H9 (cell line): ENCODE results near the gene OR5W2. TPM values are rescaled to one million over a fixed set of nuclear protein-coding genes. Genes with fewer than 3 reads are reported as not detected.
"Not testable (repeated sequence)": the region's sequence is repeated elsewhere in the genome, so short reads cannot be mapped to it uniquely, and the experiment has no call there.

Experiments
- DNase-seq: peaks from one replicate; pipeline ENCODE4 v3.0.0-alpha.2; 2017
- H2AFZ ChIP-seq: one replicate; pipeline ENCODE4 v1.6.1; 2013; ENCODE audit warnings: mild to moderate bottlenecking, low read length, control low read depth, moderate library complexity
- H2AK5ac ChIP-seq: 2 replicates; pipeline ENCODE4 v1.6.1; 2013; ENCODE audit warnings: low read length, control low read depth, mixed read lengths; ENCODE audit not compliant: insufficient read length
- H2BK120ac ChIP-seq: one replicate; pipeline ENCODE4 v1.6.1; 2013; ENCODE audit warnings: low read depth, mild to moderate bottlenecking, low read length, control low read depth, inconsistent platforms; ENCODE audit not compliant: poor library complexity, severe bottlenecking
- H2BK12ac ChIP-seq: 2 replicates; pipeline ENCODE4 v1.6.1; 2013; ENCODE audit warnings: low read length, control low read depth, mixed read lengths, low read depth; ENCODE audit not compliant: insufficient read length
- H2BK15ac ChIP-seq: 2 replicates; pipeline ENCODE4 v1.6.1; 2013; ENCODE audit warnings: low read depth, low read length, control low read depth
- H2BK20ac ChIP-seq: one replicate; pipeline ENCODE4 v1.6.1; 2013; ENCODE audit warnings: low read depth, mild to moderate bottlenecking, low read length, control low read depth, inconsistent platforms; ENCODE audit not compliant: poor library complexity, severe bottlenecking
- H2BK5ac ChIP-seq: 2 replicates; pipeline ENCODE4 v1.6.1; 2013; ENCODE audit warnings: low read length, control low read depth, mixed read lengths; ENCODE audit not compliant: insufficient read length
- H3K14ac ChIP-seq: 2 replicates; pipeline ENCODE4 v1.6.1; 2013; ENCODE audit warnings: low read length, control low read depth; ENCODE audit not compliant: insufficient read depth
- H3K18ac ChIP-seq: 2 replicates; pipeline ENCODE4 v1.6.1; 2013; ENCODE audit warnings: low read depth, mild to moderate bottlenecking, mixed read lengths, low read length, control low read depth; ENCODE audit not compliant: insufficient read length
- H3K23ac ChIP-seq: 2 replicates; pipeline ENCODE4 v1.6.1; 2013; ENCODE audit warnings: low read length, control low read depth, mixed read lengths, low read depth; ENCODE audit not compliant: insufficient read length
- H3K23me2 ChIP-seq: 2 replicates; pipeline ENCODE4 v1.6.1; 2013; ENCODE audit warnings: low read depth, mild to moderate bottlenecking, mixed read lengths, low read length, control low read depth; ENCODE audit not compliant: insufficient read length, poor library complexity, severe bottlenecking
- H3K27ac ChIP-seq: 2 replicates; pipeline ENCODE4 v1.5.1; 2013; ENCODE audit warnings: low read length, control low read depth, mixed read lengths, low read depth; ENCODE audit not compliant: insufficient read length
- H3K27me3 ChIP-seq: 2 replicates; pipeline ENCODE4 v1.6.1; 2013; ENCODE audit warnings: low read length, control low read depth, inconsistent platforms; ENCODE audit not compliant: insufficient read depth
- H3K4ac ChIP-seq: 2 replicates; pipeline ENCODE4 v1.6.1; 2013; ENCODE audit warnings: low read depth, mild to moderate bottlenecking, control low read depth, inconsistent platforms, low read length, moderate library complexity
- H3K4me1 ChIP-seq: 2 replicates; pipeline ENCODE4 v1.6.1; 2013; ENCODE audit warnings: low read length, control low read depth, inconsistent platforms; ENCODE audit not compliant: insufficient read depth
- H3K4me2 ChIP-seq: 2 replicates; pipeline ENCODE4 v1.6.1; 2013; ENCODE audit warnings: low read length, control low read depth, mixed read lengths; ENCODE audit not compliant: insufficient read length, insufficient read depth
- H3K56ac ChIP-seq: 2 replicates; pipeline ENCODE4 v1.6.1; 2013; ENCODE audit warnings: low read depth, mild to moderate bottlenecking, mixed read lengths, low read length, control low read depth; ENCODE audit not compliant: insufficient read length
- H3K79me1 ChIP-seq: 2 replicates; pipeline ENCODE4 v1.6.1; 2013; ENCODE audit warnings: low read depth, mild to moderate bottlenecking, moderate library complexity, low read length, control low read depth, inconsistent platforms; ENCODE audit not compliant: insufficient read depth, poor library complexity, severe bottlenecking
- H3K79me2 ChIP-seq: 2 replicates; pipeline ENCODE4 v1.6.1; 2013; ENCODE audit warnings: low read length, control low read depth, inconsistent platforms; ENCODE audit not compliant: insufficient read depth
- H3K9ac ChIP-seq: 2 replicates; pipeline ENCODE4 v1.6.1; 2013; ENCODE audit warnings: low read length, control low read depth, mixed read lengths; ENCODE audit not compliant: insufficient read length; ENCODE audit errors: extremely low read depth
- H3K9me3 ChIP-seq: one replicate; pipeline ENCODE4 v1.6.1; 2013; ENCODE audit warnings: low read depth, low read length, inconsistent platforms; ENCODE audit not compliant: control insufficient read depth
- H3T11ph ChIP-seq: one replicate; pipeline ENCODE4 v1.6.1; 2013; ENCODE audit warnings: mild to moderate bottlenecking, low read length, control low read depth, inconsistent platforms
- H4K20me1 ChIP-seq: one replicate; pipeline ENCODE4 v1.6.1; 2013; ENCODE audit not compliant: control insufficient read depth, insufficient read length, insufficient read depth
- H4K5ac ChIP-seq: 2 replicates; pipeline ENCODE4 v1.6.1; 2013; ENCODE audit warnings: low read depth, mild to moderate bottlenecking, mixed read lengths, low read length, control low read depth; ENCODE audit not compliant: insufficient read length
- H4K8ac ChIP-seq: replicated peaks from 2 replicates; pipeline ENCODE4 v1.6.1; 2013; ENCODE audit warnings: low read length, control low read depth, mixed read lengths, low read depth; ENCODE audit not compliant: insufficient read length
- H4K91ac ChIP-seq: 2 replicates; pipeline ENCODE4 v1.6.1; 2013; ENCODE audit warnings: low read depth, mild to moderate bottlenecking, moderate library complexity, mixed read lengths, low read length, control low read depth; ENCODE audit not compliant: insufficient read length
- H3K27ac Mint-ChIP-seq, 3 experiments: 2 replicates in 2 of 3; 3 replicates in 1 of 3; pipeline ENCODE4 v1.8.0; 2020 to 2021; ENCODE audit warnings: mixed read lengths in 3 of 3, mild to moderate bottlenecking in 1 of 3, moderate library complexity in 1 of 3
- H3K27me3 Mint-ChIP-seq: 2 replicates; pipeline ENCODE4 v1.8.0; 2021; ENCODE audit warnings: low read depth, mild to moderate bottlenecking, moderate library complexity, mixed read lengths
- H3K36me3 Mint-ChIP-seq, 3 experiments: 2 replicates in 2 of 3; 3 replicates in 1 of 3; pipeline ENCODE4 v1.8.0; 2020 to 2021; ENCODE audit warnings: low read depth in 3 of 3, mixed read lengths in 3 of 3; ENCODE audit not compliant: insufficient read depth in 1 of 3
- H3K4me1 Mint-ChIP-seq, 2 experiments: 2 replicates each; pipeline ENCODE4 v1.8.0; 2020; ENCODE audit warnings: mixed read lengths in 2 of 2
- H3K4me3 Mint-ChIP-seq, 2 experiments: 2 replicates in 1 of 2; 3 replicates in 1 of 2; pipeline ENCODE4 v1.8.0; 2020 to 2021; ENCODE audit warnings: mild to moderate bottlenecking in 2 of 2, mixed read lengths in 2 of 2, moderate library complexity in 1 of 2
- H3K9me3 Mint-ChIP-seq, 2 experiments: 2 replicates in 1 of 2; 3 replicates in 1 of 2; pipeline ENCODE4 v1.8.0; 2020; ENCODE audit warnings: mild to moderate bottlenecking in 2 of 2, mixed read lengths in 2 of 2, moderate library complexity in 1 of 2
- WGBS: extraction: QIAGEN DNeasy Blood & Tissue Kit; methylation state at CpG from one replicate; pipeline ENCODE4 v1.1.7; 2013; ENCODE audit warnings: missing lambda C conversion rate, low lambda C conversion rate, mixed read lengths; ENCODE audit not compliant: insufficient read length; ENCODE audit errors: extremely low coverage; 5-methylcytosine and 5-hydroxymethylcytosine counted together
- total RNA-seq: library from RNA; stranded (reverse); gene quantifications from 2 replicates; pipeline ENCODE4 v1.2.1, GENCODE V29; 2021

The OR5W2 gene
- total RNA-seq, 1 experiment from 2014 or later: not detected

DNA sequence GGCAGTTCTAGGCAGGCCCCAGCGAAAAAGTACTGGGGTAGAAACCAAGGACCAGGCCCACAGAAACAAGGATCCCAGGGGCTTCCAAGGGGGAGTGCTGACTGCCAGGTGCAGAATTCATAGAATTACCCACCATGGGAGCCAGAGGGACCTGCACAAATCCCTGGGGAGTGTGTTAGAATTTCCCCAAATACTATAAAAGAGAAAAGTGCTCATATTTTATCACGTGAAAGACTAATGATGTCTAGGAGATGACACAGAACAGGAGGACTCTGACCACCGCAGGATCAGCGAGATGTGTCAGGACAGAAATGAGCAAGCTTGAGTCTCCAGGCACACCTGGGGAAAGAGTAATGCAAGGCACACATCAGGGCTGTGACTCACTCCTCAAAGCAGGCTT lies 47.0 kb downstream of the OR5W2 start:
- H3K4me1 ChIP-seq, H2AFZ ChIP-seq, H3T11ph ChIP-seq, H2BK120ac ChIP-seq, H3K27me3 ChIP-seq, H3K18ac ChIP-seq, H3K79me2 ChIP-seq, H3K23me2 ChIP-seq, H4K20me1 ChIP-seq, H2BK15ac ChIP-seq, H2BK20ac ChIP-seq, DNase-seq, H3K4me3 Mint-ChIP-seq, H2AK5ac ChIP-seq, H3K23ac ChIP-seq, H4K91ac ChIP-seq, H2BK12ac ChIP-seq, H3K27ac Mint-ChIP-seq, H4K8ac ChIP-seq, H4K5ac ChIP-seq, H3K4me1 Mint-ChIP-seq, H3K4me2 ChIP-seq, H3K27ac ChIP-seq, H3K27me3 Mint-ChIP-seq, H3K79me1 ChIP-seq, H3K4ac ChIP-seq, H2BK5ac ChIP-seq, H3K56ac ChIP-seq, H3K9ac ChIP-seq, H3K14ac ChIP-seq: not testable (repeated sequence)
- peaks cover 86% of the 10 kb centered on the region in 2 experiments for H3K9me3 Mint-ChIP-seq
- no CpG with 5 or more reads among the region's 4 CpGs for WGBS
- peaks cover 39% of the 10 kb centered on the region for H3K9me3 ChIP-seq
- peaks cover 0 to 25% (median 4%) of the 10 kb centered on the region in 3 experiments; a peak in 4 of 7 replicates for H3K36me3 Mint-ChIP-seq

Other genes with a start within 250 kb of the OR5W2 start
- gene OR5D13, start 141.1 kb downstream of the OR5W2 start, total RNA-seq: not detected in 2 replicates
- not detected in 2 replicates for gene OR5D14, start 119.0 kb downstream of the OR5W2 start, total RNA-seq
- gene OR5L1, start 103.2 kb downstream of the OR5W2 start, total RNA-seq: not detected in 2 replicates
- gene OR5D18, start 95.0 kb downstream of the OR5W2 start, total RNA-seq: not detected in 2 replicates
- gene OR5L2, start 87.4 kb downstream of the OR5W2 start, total RNA-seq: not detected in 2 replicates
- not detected in 2 replicates for gene OR5D16, start 75.8 kb downstream of the OR5W2 start, total RNA-seq
- not detected in 2 replicates for gene TRIM51, start 31.3 kb downstream of the OR5W2 start, total RNA-seq
- gene OR5I1, start 21.8 kb upstream of the OR5W2 start, total RNA-seq: not detected in 2 replicates
- gene OR10AG1, start 55.4 kb upstream of the OR5W2 start, total RNA-seq: not detected in 2 replicates
- gene OR5F1, start 80.0 kb upstream of the OR5W2 start, total RNA-seq: not detected in 2 replicates
- not detected in 2 replicates for gene OR5AS1, start 113.1 kb upstream of the OR5W2 start, total RNA-seq
- gene OR8I2, start 178.7 kb upstream of the OR5W2 start, total RNA-seq: not detected in 2 replicates
- gene OR8H2, start 189.1 kb upstream of the OR5W2 start, total RNA-seq: not detected in 2 replicates
- gene OR8H3, start 207.8 kb upstream of the OR5W2 start, total RNA-seq: not detected in 2 replicates
- gene OR8J3, start 225.6 kb upstream of the OR5W2 start, total RNA-seq: not detected in 2 replicates
- gene OR8K5, start 245.7 kb upstream of the OR5W2 start, total RNA-seq: not detected in 2 replicates